A673 (cell line): ENCODE results near the gene C1orf198. TPM values are rescaled to one million over a fixed set of nuclear protein-coding genes. Genes with fewer than 3 reads are reported as not detected.

ENCODE experiments used
- BruUV-seq: library from RNA; stranded (reverse); fragments of 400-500 nt; replicated peaks from 2 replicates; lab custom pipeline; 2021; lab: Mats Ljungman, UMichigan
- CTCF ChIA-PET: fragments of 300-600 bp; sonication (Branson Sonifier 250); formaldehyde crosslinking; loops from one replicate; lab custom pipeline; 2022; ENCODE audit warnings: antibody characterized with exemption; lab: Charles Lee
- POLR2A ChIA-PET: fragments of 300-600 bp; sonication (Branson Sonifier 250); formaldehyde crosslinking; loops from one replicate; lab custom pipeline; 2022; ENCODE audit warnings: antibody characterized with exemption; ENCODE audit not compliant: low non-redundant PET; lab: Charles Lee
- DNase-seq: peaks from one replicate; pipeline ENCODE4 v3.0.0-alpha.2; 2015; ENCODE audit warnings: low spot score
- H3K27ac ChIP-seq: fragments of 200-600 bp; sonication (generic); 2 replicates; pipeline ENCODE4 v1.5.1; 2016; ENCODE audit warnings: mixed run types, low read depth, mild to moderate bottlenecking, mixed read lengths, antibody characterized with exemption, low read length; ENCODE audit not compliant: poor library complexity, severe bottlenecking
- H3K27me3 ChIP-seq: fragments of 200-600 bp; sonication (generic); replicated peaks from 2 replicates; pipeline ENCODE4 v1.6.1; 2017; ENCODE audit warnings: mixed run types, low read depth, mild to moderate bottlenecking, mixed read lengths, antibody characterized with exemption, low read length; ENCODE audit not compliant: insufficient read depth, poor library complexity
- H3K36me3 ChIP-seq: fragments of 200-600 bp; sonication (generic); 2 replicates; pipeline ENCODE4 v1.6.1; 2016; ENCODE audit warnings: mixed run types, mild to moderate bottlenecking, mixed read lengths, antibody characterized with exemption, low read length; ENCODE audit not compliant: insufficient read depth, poor library complexity, severe bottlenecking
- H3K4me1 ChIP-seq: fragments of 200-600 bp; sonication (generic); 2 replicates; pipeline ENCODE4 v1.6.1; 2017; ENCODE audit warnings: mixed run types, mild to moderate bottlenecking, mixed read lengths, antibody characterized with exemption, low read length; ENCODE audit not compliant: insufficient read depth, poor library complexity, severe bottlenecking
- H3K4me3 ChIP-seq: fragments of 200-600 bp; sonication (generic); 2 replicates; pipeline ENCODE4 v1.5.1; 2016; ENCODE audit warnings: low read depth, mixed run types, mild to moderate bottlenecking, mixed read lengths, low read length; ENCODE audit not compliant: poor library complexity, severe bottlenecking
- H3K9me3 ChIP-seq: fragments of 200-600 bp; sonication (generic); 2 replicates; pipeline ENCODE4 v1.6.1; 2016; ENCODE audit warnings: mixed run types, low read depth, mild to moderate bottlenecking, mixed read lengths, antibody characterized with exemption, low read length; ENCODE audit not compliant: poor library complexity, severe bottlenecking
- EZH2 ChIP-seq: fragments of 200-600 bp; sonication (generic); IDR thresholded peaks from 2 replicates; pipeline ENCODE4 v1.6.1; 2017; ENCODE audit warnings: borderline replicate concordance, low read depth, mild to moderate bottlenecking, mixed read lengths, antibody characterized with exemption, low read length; ENCODE audit not compliant: poor library complexity, severe bottlenecking
- intact Hi-C: fragments of 100-400 bp; cut with micrococcal nuclease; formaldehyde crosslinking; loops from one replicate; pipeline ENCODE4 v1.10.0; 2022; ENCODE audit not compliant: unreplicated experiment
- total RNA-seq: library from RNA; stranded (reverse); gene quantifications from 2 replicates; pipeline ENCODE4 v1.2.3, GENCODE V29; 2021
- TF ChIP-seq, protein P1 (sequence below): fragments of 300-800, 200-600 bp; sonication (generic); conservative IDR thresholded peaks from 2 replicates; pipeline ENCODE4 v1.5.1; 2017; ENCODE audit warnings: low read depth, mild to moderate bottlenecking, antibody characterized with exemption, low read length, moderate library complexity, mixed read lengths

The C1orf198 gene
- total RNA-seq, 1 experiment from 2014 or later = 42.4 TPM

DNA sequence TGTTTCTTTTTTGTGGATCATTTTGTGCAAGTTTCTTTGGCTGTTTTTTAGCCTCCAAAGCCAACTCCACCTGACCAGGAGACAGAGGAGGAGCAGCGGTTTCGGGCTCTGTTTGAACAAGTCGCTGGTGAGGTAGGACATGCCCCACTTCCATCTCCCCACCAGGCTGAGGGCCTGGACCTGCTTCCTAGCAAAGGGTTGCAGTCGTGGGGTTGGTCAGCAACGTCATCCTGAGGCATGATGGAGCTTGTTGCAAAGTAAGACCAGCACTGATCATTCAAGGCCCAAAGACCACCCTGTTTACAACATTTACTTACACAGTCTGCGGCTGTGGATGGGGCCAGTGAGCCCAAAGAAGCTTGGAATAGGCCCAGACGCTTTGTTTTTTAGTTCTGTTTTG lies 80.8 kb downstream of the C1orf198 start:
- no TSS peak for BruUV-seq
- TF ChIP-seq, protein P1, sequence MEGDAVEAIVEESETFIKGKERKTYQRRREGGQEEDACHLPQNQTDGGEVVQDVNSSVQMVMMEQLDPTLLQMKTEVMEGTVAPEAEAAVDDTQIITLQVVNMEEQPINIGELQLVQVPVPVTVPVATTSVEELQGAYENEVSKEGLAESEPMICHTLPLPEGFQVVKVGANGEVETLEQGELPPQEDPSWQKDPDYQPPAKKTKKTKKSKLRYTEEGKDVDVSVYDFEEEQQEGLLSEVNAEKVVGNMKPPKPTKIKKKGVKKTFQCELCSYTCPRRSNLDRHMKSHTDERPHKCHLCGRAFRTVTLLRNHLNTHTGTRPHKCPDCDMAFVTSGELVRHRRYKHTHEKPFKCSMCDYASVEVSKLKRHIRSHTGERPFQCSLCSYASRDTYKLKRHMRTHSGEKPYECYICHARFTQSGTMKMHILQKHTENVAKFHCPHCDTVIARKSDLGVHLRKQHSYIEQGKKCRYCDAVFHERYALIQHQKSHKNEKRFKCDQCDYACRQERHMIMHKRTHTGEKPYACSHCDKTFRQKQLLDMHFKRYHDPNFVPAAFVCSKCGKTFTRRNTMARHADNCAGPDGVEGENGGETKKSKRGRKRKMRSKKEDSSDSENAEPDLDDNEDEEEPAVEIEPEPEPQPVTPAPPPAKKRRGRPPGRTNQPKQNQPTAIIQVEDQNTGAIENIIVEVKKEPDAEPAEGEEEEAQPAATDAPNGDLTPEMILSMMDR = no peak
- TF ChIP-seq EZH2 = no peak
- intact Hi-C loops = no loop called here
- ChIA-PET CTCF (no interaction called here), POLR2A (no interaction called here)
- no peaks in the 10 kb centered on the region for H3K4me1 ChIP-seq
- DNase-seq = no peak
- no peaks in the 10 kb centered on the region for H3K36me3 ChIP-seq
- H3K9me3 ChIP-seq = no peaks in the 10 kb centered on the region
- H3K27me3 ChIP-seq = no peaks in the 10 kb centered on the region
- H3K4me3 ChIP-seq = no peak overlapping the region
- no peak overlapping the region for H3K27ac ChIP-seq

Other genes starting within 250 kb of the C1orf198 start
- gene COG2, start 226.0 kb downstream of the C1orf198 start, total RNA-seq = 20.3 and 26.6 TPM in 2 replicates
- gene AGT, start 154.4 kb downstream of the C1orf198 start, total RNA-seq = 0.13 TPM in 1 of 2 replicates, not detected in the other
- gene CAPN9, start 121.1 kb downstream of the C1orf198 start, total RNA-seq = not detected in 2 replicates
- 28.9 and 30.1 TPM in 2 replicates for gene TTC13, start 110.3 kb upstream of the C1orf198 start, total RNA-seq
- gene ARV1, start 110.6 kb upstream of the C1orf198 start, total RNA-seq = 27.1 and 27.3 TPM in 2 replicates
- 9.9 and 12.1 TPM in 2 replicates for gene FAM89A, start 171.7 kb upstream of the C1orf198 start, total RNA-seq